ENCODE data around the gene AGFG2.
"Not testable (repeated sequence)": the region's sequence is repeated elsewhere in the genome, so short reads cannot be mapped to it uniquely, and the experiment has no call there.

AGFG2 gene

GRCh38 chr7:100564405-100564804 is 25.4 kb downstream of the AGFG2 start:
- H3K4me3 ChIP-seq (ENCODE audit: insufficient read depth, low read depth, low read length); H3K36me3 ChIP-seq (ENCODE audit: control insufficient read depth, insufficient read depth, low read length); H3K4me1 ChIP-seq (ENCODE audit: control insufficient read depth, insufficient read depth, low read length); H3K9me3 ChIP-seq (ENCODE audit: control insufficient read depth, low read length); H3K27me3 ChIP-seq (ENCODE audit: control insufficient read depth, insufficient read depth, low read length, poor library complexity, severe bottlenecking); H3K27ac ChIP-seq (ENCODE audit: insufficient read depth, low read depth, low read length, poor library complexity, severe bottlenecking): not testable (repeated sequence)
- WGBS, 2 experiments, result 85 to 93% methylated on average over 6 of the region's 6 CpGs

DNA sequence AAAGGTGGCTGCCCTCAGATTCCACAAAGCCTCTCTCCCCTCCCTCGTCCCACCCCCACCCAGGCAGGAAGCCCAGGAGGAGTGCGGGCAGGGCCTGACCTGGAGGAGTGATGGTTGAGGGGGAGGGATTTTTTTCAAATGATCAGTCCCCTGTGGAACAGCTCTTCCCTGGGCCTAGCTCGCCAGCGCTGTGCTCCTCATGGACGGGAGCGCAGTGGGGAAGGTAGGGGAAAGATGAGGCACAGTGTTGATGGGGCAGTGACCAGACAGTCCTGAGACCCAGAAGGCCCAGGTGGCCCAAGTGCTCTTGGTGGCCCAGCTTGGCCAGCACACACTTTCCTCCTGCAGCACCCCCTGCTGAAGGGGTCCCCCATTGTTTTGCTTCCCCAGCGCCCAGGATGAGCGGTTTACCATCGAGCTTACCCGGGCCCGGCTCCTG is 26.1 kb downstream of the AGFG2 start:
- no peaks in the 10 kb centered on the region for H3K36me3 ChIP-seq (ENCODE audit: control insufficient read depth, insufficient read depth, low read length)
- 92 to 93% methylated on average over 8 to 9 of the region's 11 CpGs for WGBS, 2 experiments
- H3K4me1 ChIP-seq (ENCODE audit: control insufficient read depth, insufficient read depth, low read length), result peaks cover 15% of the 10 kb centered on the region
- no peaks in the 10 kb centered on the region for H3K9me3 ChIP-seq (ENCODE audit: control insufficient read depth, low read length)
- no peak overlapping the region for H3K27ac ChIP-seq (ENCODE audit: insufficient read depth, low read depth, low read length, poor library complexity, severe bottlenecking)
- peaks cover 5% of the 10 kb centered on the region for H3K27me3 ChIP-seq (ENCODE audit: control insufficient read depth, insufficient read depth, low read length, poor library complexity, severe bottlenecking)
- H3K4me3 ChIP-seq (ENCODE audit: insufficient read depth, low read depth, low read length), result no peak overlapping the region

DNA sequence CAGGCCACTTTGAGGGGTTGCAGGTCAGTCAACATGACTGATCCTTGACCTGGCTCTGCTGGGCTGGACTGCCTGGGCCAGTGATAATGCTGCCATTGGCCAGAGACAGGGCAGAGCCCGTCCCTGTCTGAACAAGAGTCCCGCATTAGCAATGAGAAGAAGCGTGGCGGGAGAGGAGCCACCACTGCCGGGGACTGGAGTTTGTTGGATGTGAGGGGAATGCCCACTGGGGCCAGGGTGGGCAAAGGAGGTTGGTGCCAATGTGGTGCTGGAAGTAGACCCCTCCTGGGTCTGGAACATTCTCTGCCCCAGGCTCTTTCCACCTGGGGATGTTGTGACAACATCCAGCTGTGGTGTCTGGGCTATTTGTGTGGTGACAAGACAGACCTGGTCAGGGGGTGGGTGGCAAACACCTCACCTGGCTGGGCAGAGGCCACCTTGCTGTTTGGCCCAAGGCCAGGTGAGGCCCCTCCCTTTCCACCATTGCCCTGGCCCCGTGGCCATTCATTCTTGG is 27.1 kb downstream of the AGFG2 start:
- 93 to 95% methylated on average over 6 of the region's 6 CpGs for WGBS, 2 experiments
- Histone ChIP-seq H3K4me3 (ENCODE audit: insufficient read depth, low read depth, low read length) (no peak overlapping the region), H3K4me1 (ENCODE audit: control insufficient read depth, insufficient read depth, low read length) (peaks cover 23% of the 10 kb centered on the region), H3K9me3 (ENCODE audit: control insufficient read depth, low read length) (no peaks in the 10 kb centered on the region), H3K36me3 (ENCODE audit: control insufficient read depth, insufficient read depth, low read length) (no peaks in the 10 kb centered on the region), H3K27ac (ENCODE audit: insufficient read depth, low read depth, low read length, poor library complexity, severe bottlenecking) (no peak overlapping the region), H3K27me3 (ENCODE audit: control insufficient read depth, insufficient read depth, low read length, poor library complexity, severe bottlenecking) (peaks cover 13% of the 10 kb centered on the region)

DNA sequence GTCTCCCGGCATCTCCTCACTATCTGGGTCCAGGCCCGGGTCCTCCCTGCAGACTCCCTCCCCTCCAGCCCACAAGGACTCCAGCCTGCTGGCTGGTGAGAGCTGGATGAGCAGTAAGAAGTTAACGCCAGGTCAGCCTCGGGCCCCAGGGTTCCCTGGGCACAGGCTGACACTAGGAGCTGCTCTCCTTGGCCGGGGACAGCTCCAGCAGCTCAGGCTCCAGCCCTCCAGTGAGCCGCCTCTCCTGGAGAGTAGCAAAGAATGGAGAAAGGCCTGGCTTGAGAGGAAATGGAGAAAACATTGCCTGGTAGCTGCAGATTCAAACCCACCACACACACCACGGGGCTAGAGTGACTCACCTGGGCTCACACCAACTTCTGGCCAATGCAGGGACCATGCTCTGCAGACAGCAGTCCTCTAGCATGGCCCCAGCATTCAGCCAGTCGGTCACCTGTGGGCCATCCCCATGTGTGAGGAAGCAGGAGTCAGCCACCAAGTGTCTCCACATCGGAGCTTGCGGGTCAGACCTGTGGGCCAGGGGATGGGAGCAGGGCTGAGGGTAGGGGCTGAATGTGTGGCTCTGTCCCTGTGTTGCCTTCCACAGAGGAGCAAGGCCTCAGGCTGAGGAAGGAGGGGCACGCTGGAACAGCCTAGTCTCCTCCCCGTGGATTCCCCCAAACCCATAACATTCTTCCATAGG is 28.2 kb downstream of the AGFG2 start:
- Histone ChIP-seq H3K27me3 (ENCODE audit: control insufficient read depth, insufficient read depth, low read length, poor library complexity, severe bottlenecking) (peaks cover 18% of the 10 kb centered on the region), H3K4me1 (ENCODE audit: control insufficient read depth, insufficient read depth, low read length) (peaks cover 34% of the 10 kb centered on the region), H3K27ac (ENCODE audit: insufficient read depth, low read depth, low read length, poor library complexity, severe bottlenecking) (no peak overlapping the region), H3K36me3 (ENCODE audit: control insufficient read depth, insufficient read depth, low read length) (no peaks in the 10 kb centered on the region), H3K9me3 (ENCODE audit: control insufficient read depth, low read length) (no peaks in the 10 kb centered on the region), H3K4me3 (ENCODE audit: insufficient read depth, low read depth, low read length) (no peak overlapping the region)
- WGBS, 2 experiments, result 82 to 84% methylated on average over 12 of the region's 12 CpGs

GRCh38 chr7:100567751-100568175 is 28.8 kb downstream of the AGFG2 start:
- no peaks in the 10 kb centered on the region for H3K36me3 ChIP-seq (ENCODE audit: control insufficient read depth, insufficient read depth, low read length)
- no peak overlapping the region for H3K4me3 ChIP-seq (ENCODE audit: insufficient read depth, low read depth, low read length)
- peaks cover 18% of the 10 kb centered on the region for H3K27me3 ChIP-seq (ENCODE audit: control insufficient read depth, insufficient read depth, low read length, poor library complexity, severe bottlenecking)
- no peaks in the 10 kb centered on the region for H3K9me3 ChIP-seq (ENCODE audit: control insufficient read depth, low read length)
- peaks cover 37% of the 10 kb centered on the region for H3K4me1 ChIP-seq (ENCODE audit: control insufficient read depth, insufficient read depth, low read length)
- no peak overlapping the region for H3K27ac ChIP-seq (ENCODE audit: insufficient read depth, low read depth, low read length, poor library complexity, severe bottlenecking)
- 83 to 86% methylated on average over 3 of the region's 3 CpGs for WGBS, 2 experiments

DNA sequence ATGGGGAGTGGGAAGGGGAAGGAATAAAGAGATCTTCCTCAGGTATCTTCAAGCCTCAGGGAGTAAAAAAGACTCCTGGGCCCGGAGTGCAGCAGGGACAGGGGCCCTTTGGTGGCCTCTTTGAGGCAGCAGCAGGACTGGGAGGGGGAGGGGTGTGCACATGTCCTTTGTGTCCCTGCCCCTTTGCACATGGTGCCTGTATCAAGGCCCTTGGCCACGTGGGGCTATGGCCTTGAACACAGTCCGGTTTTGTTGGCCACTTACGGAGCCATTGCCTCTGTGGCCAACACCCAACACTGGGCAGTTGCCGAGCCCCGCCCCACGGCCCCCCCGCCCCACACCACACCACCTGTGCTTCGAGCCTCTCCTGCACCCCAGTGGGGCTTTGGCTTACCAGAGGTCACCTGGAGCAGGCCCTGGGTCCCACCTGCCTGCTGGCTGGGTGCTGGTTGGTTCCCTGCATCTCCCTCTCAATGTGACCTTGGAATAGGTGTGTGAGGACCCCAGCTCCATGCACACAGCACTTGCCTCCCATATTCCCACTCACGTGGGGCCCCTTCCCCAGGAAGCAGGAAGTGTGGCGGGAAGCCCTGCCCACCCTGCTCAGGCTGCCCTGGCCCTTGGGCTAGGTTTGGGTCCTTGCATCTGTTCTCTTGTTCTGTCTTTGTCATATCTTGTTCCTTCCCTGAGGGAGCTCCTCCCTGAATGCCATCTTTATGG is 29.3 kb downstream of the AGFG2 start:
- Histone ChIP-seq H3K36me3 (ENCODE audit: control insufficient read depth, insufficient read depth, low read length) (no peaks in the 10 kb centered on the region), H3K4me1 (ENCODE audit: control insufficient read depth, insufficient read depth, low read length) (peaks cover 37% of the 10 kb centered on the region), H3K27me3 (ENCODE audit: control insufficient read depth, insufficient read depth, low read length, poor library complexity, severe bottlenecking) (peaks cover 18% of the 10 kb centered on the region), H3K27ac (ENCODE audit: insufficient read depth, low read depth, low read length, poor library complexity, severe bottlenecking) (no peak overlapping the region), H3K9me3 (ENCODE audit: control insufficient read depth, low read length) (no peaks in the 10 kb centered on the region), H3K4me3 (ENCODE audit: insufficient read depth, low read depth, low read length) (no peak overlapping the region)
- 86 to 87% methylated on average over 11 of the region's 11 CpGs for WGBS, 2 experiments

DNA sequence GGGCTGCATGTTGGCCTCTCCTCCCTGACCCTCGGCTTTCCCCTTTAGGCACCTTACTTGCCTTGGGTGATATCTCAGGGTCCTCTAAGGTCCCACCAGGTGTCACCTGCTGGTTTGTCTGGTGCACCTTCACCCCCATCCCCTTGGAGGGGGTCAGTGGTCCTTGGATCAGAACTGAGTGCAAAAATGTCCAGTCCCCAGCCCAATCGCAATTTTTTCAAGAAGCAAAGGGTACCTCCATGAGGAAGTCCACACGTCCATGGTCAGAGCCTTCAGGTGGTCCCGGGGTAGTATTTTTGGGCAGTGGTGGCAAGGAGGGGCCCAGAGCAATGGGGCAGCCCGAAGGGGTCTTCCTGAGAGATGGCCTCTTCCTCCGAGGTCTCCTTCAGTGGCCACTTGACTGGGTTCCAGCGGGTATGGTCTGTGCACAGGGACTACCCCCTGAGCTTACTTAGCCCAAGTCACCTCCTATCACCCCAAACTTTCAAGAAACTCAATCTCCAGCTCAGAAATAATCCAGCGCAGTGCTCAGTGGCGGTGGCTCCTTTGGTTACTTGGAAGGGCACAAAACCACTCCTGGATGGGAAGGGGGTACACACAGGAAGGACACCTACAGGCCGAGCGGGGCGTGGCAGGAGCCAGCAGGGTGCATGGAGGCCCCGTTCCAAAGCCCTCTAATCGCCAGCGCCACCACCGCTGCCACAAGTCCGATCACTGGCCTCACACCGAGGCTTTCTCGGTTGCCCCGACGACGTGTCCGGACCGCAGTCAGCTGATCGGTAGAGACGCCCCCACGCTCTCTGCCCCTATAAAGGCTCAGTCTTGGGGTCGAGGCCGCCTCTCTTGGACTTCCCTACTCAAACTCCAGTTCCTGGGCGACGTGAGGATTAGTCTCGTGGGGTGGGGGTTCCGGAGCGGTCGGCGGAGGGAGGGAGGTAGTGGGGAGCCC is 30.2 kb downstream of the AGFG2 start:
- H3K27ac ChIP-seq (ENCODE audit: insufficient read depth, low read depth, low read length, poor library complexity, severe bottlenecking), result peak overlapping the region; percentile 18
- 23% methylated on average over 36 of the region's 36 CpGs for WGBS, 2 experiments

GRCh38 chr7:100570954-100571828 is 32.2 kb downstream of the AGFG2 start:
- no peak overlapping the region for H3K4me3 ChIP-seq (ENCODE audit: insufficient read depth, low read depth, low read length)
- peaks cover 37% of the 10 kb centered on the region for H3K4me1 ChIP-seq (ENCODE audit: control insufficient read depth, insufficient read depth, low read length)
- 64 to 67% methylated on average over 26 of the region's 26 CpGs for WGBS, 2 experiments
- no peaks in the 10 kb centered on the region for H3K36me3 ChIP-seq (ENCODE audit: control insufficient read depth, insufficient read depth, low read length)
- H3K27ac ChIP-seq (ENCODE audit: insufficient read depth, low read depth, low read length, poor library complexity, severe bottlenecking), result no peak overlapping the region
- peaks cover 18% of the 10 kb centered on the region for H3K27me3 ChIP-seq (ENCODE audit: control insufficient read depth, insufficient read depth, low read length, poor library complexity, severe bottlenecking)
- no peaks in the 10 kb centered on the region for H3K9me3 ChIP-seq (ENCODE audit: control insufficient read depth, low read length)

More for the DNA sequence above, 30.2 kb downstream of the AGFG2 start:
- peaks cover 37% of the 10 kb centered on the region for H3K4me1 ChIP-seq (ENCODE audit: control insufficient read depth, insufficient read depth, low read length)
- H3K27me3 ChIP-seq (ENCODE audit: control insufficient read depth, insufficient read depth, low read length, poor library complexity, severe bottlenecking), result peaks cover 18% of the 10 kb centered on the region
- peak overlapping the region; percentile 44 for H3K4me3 ChIP-seq (ENCODE audit: insufficient read depth, low read depth, low read length)
- no peaks in the 10 kb centered on the region for H3K36me3 ChIP-seq (ENCODE audit: control insufficient read depth, insufficient read depth, low read length)
- no peaks in the 10 kb centered on the region for H3K9me3 ChIP-seq (ENCODE audit: control insufficient read depth, low read length)

- Histone ChIP-seq H3K4me1 (ENCODE audit: control insufficient read depth, insufficient read depth, low read length) (peaks cover 37% of the 10 kb centered on the region), H3K27me3 (ENCODE audit: control insufficient read depth, insufficient read depth, low read length, poor library complexity, severe bottlenecking) (peaks cover 18% of the 10 kb centered on the region), H3K9me3 (ENCODE audit: control insufficient read depth, low read length) (no peaks in the 10 kb centered on the region), H3K27ac (ENCODE audit: insufficient read depth, low read depth, low read length, poor library complexity, severe bottlenecking) (no peak overlapping the region), H3K36me3 (ENCODE audit: control insufficient read depth, insufficient read depth, low read length) (no peaks in the 10 kb centered on the region), H3K4me3 (ENCODE audit: insufficient read depth, low read depth, low read length) (no peak overlapping the region)
- WGBS, 2 experiments, result 87 to 93% methylated on average over 2 of the region's 2 CpGs
These were observed 32.8 kb downstream of the AGFG2 start for GRCh38 chr7:100571829-100572116.

All from ectodermal cell (in vitro differentiated cells).